Measurements from ENCODE around the gene CUEDC1. TPM values are rescaled to one million over a fixed set of nuclear protein-coding genes. Genes with fewer than 3 reads are reported as not detected.

The CUEDC1 gene
- total RNA-seq, 1 donor from 2014 or later: not detected

GRCh38 chr17:57862694-57863667 is 92.2 kb downstream of the CUEDC1 start:
- Mint-ChIP-seq H3K4me1 (ENCODE audit: low read depth) (peaks cover 18% of the 10 kb centered on the region), H3K4me3 (peak overlapping the region; percentile 11), H3K27me3 (ENCODE audit: insufficient read depth) (peaks cover 39% of the 10 kb centered on the region), H3K9me3 (no peaks in the 10 kb centered on the region), H3K36me3 (ENCODE audit: low read depth) (no peaks in the 10 kb centered on the region), H3K27ac (no peak overlapping the region)
- intact Hi-C loops (cut with micrococcal nuclease): no loop called here
- no peak for DNase-seq (ENCODE audit: low spot score)

- no peaks in the 10 kb centered on the region for H3K9me3 Mint-ChIP-seq
- no peaks in the 10 kb centered on the region for H3K36me3 Mint-ChIP-seq (ENCODE audit: low read depth)
- intact Hi-C loops (cut with micrococcal nuclease): no loop called here
- no peak overlapping the region for H3K27ac Mint-ChIP-seq
- H3K4me3 Mint-ChIP-seq: peak overlapping the region; percentile 7
- peaks cover 10% of the 10 kb centered on the region for H3K4me1 Mint-ChIP-seq (ENCODE audit: low read depth)
- H3K27me3 Mint-ChIP-seq (ENCODE audit: insufficient read depth): peaks cover 39% of the 10 kb centered on the region
- no peak for DNase-seq (ENCODE audit: low spot score)
Observed at GRCh38 chr17:57861790-57862693, 93.2 kb downstream of the CUEDC1 start.

GRCh38 chr17:57861000-57861789 is 94.0 kb downstream of the CUEDC1 start:
- no peaks in the 10 kb centered on the region for H3K9me3 Mint-ChIP-seq
- peak overlapping the region; percentile 73 for H3K4me3 Mint-ChIP-seq
- H3K27ac Mint-ChIP-seq: peak overlapping the region; percentile 40
- no peaks in the 10 kb centered on the region for H3K36me3 Mint-ChIP-seq (ENCODE audit: low read depth)
- H3K4me1 Mint-ChIP-seq (ENCODE audit: low read depth): peaks cover 10% of the 10 kb centered on the region
- H3K27me3 Mint-ChIP-seq (ENCODE audit: insufficient read depth): peaks cover 39% of the 10 kb centered on the region
- peak; percentile 7 for DNase-seq (ENCODE audit: low spot score)
- intact Hi-C loops (cut with micrococcal nuclease): no loop called here

GRCh38 chr17:57860414-57860999 is 94.7 kb downstream of the CUEDC1 start:
- Mint-ChIP-seq H3K4me3 (peak overlapping the region; percentile 73), H3K9me3 (no peaks in the 10 kb centered on the region), H3K36me3 (ENCODE audit: low read depth) (no peaks in the 10 kb centered on the region), H3K27me3 (ENCODE audit: insufficient read depth) (peaks cover 39% of the 10 kb centered on the region), H3K4me1 (ENCODE audit: low read depth) (peaks cover 10% of the 10 kb centered on the region), H3K27ac (no peak overlapping the region)
- no peak for DNase-seq (ENCODE audit: low spot score)
- intact Hi-C loops (cut with micrococcal nuclease): no loop called here

- Mint-ChIP-seq H3K27ac (no peak overlapping the region), H3K4me1 (ENCODE audit: low read depth) (peaks cover 10% of the 10 kb centered on the region), H3K27me3 (ENCODE audit: insufficient read depth) (peaks cover 35% of the 10 kb centered on the region), H3K36me3 (ENCODE audit: low read depth) (no peaks in the 10 kb centered on the region), H3K4me3 (no peak overlapping the region), H3K9me3 (no peaks in the 10 kb centered on the region)
- DNase-seq (ENCODE audit: low spot score): no peak
- intact Hi-C loops (cut with micrococcal nuclease): no loop called here
Observed at GRCh38 chr17:57859601-57860413, 95.4 kb downstream of the CUEDC1 start.

GRCh38 chr17:57858838-57859237 is 96.4 kb downstream of the CUEDC1 start:
- no peaks in the 10 kb centered on the region for H3K9me3 Mint-ChIP-seq
- intact Hi-C loops (cut with micrococcal nuclease): loop anchor here (1.0 kb wide), 3 partner anchors 136 to 254 kb away; no protein-coding TSS in a partner anchor
- no peaks in the 10 kb centered on the region for H3K36me3 Mint-ChIP-seq (ENCODE audit: low read depth)
- no peak overlapping the region for H3K4me3 Mint-ChIP-seq
- H3K4me1 Mint-ChIP-seq (ENCODE audit: low read depth): peaks cover 10% of the 10 kb centered on the region
- no peak for DNase-seq (ENCODE audit: low spot score)
- H3K27me3 Mint-ChIP-seq (ENCODE audit: insufficient read depth): peaks cover 30% of the 10 kb centered on the region
- no peak overlapping the region for H3K27ac Mint-ChIP-seq

- Mint-ChIP-seq H3K27ac (no peak overlapping the region), H3K27me3 (ENCODE audit: insufficient read depth) (peaks cover 26% of the 10 kb centered on the region)
- intact Hi-C loops (cut with micrococcal nuclease): no loop called here
Observed at GRCh38 chr17:57856792-57857620, 98.2 kb downstream of the CUEDC1 start.

GRCh38 chr17:57855391-57856035 is 99.7 kb downstream of the CUEDC1 start:
- intact Hi-C loops (cut with micrococcal nuclease): no loop called here
- H3K4me1 Mint-ChIP-seq (ENCODE audit: low read depth): peaks cover 8% of the 10 kb centered on the region
- peaks cover 17% of the 10 kb centered on the region for H3K27me3 Mint-ChIP-seq (ENCODE audit: insufficient read depth)
- no peaks in the 10 kb centered on the region for H3K36me3 Mint-ChIP-seq (ENCODE audit: low read depth)
- H3K27ac Mint-ChIP-seq: no peak overlapping the region
- DNase-seq (ENCODE audit: low spot score): no peak
- H3K9me3 Mint-ChIP-seq: no peaks in the 10 kb centered on the region
- no peak overlapping the region for H3K4me3 Mint-ChIP-seq

More at GRCh38 chr17:57856792-57857620, 98.2 kb downstream of the CUEDC1 start:
- H3K4me1 Mint-ChIP-seq (ENCODE audit: low read depth): peaks cover 10% of the 10 kb centered on the region
- H3K36me3 Mint-ChIP-seq (ENCODE audit: low read depth): no peaks in the 10 kb centered on the region
- DNase-seq (ENCODE audit: low spot score): no peak
- H3K4me3 Mint-ChIP-seq: no peak overlapping the region
- H3K9me3 Mint-ChIP-seq: no peaks in the 10 kb centered on the region

GRCh38 chr17:57853695-57854094 is 101.5 kb downstream of the CUEDC1 start:
- Mint-ChIP-seq H3K36me3 (ENCODE audit: low read depth) (peaks cover 11% of the 10 kb centered on the region), H3K27ac (no peak overlapping the region), H3K4me1 (ENCODE audit: low read depth) (peaks cover 18% of the 10 kb centered on the region), H3K9me3 (no peaks in the 10 kb centered on the region), H3K27me3 (ENCODE audit: insufficient read depth) (peaks cover 5% of the 10 kb centered on the region), H3K4me3 (no peak overlapping the region)
- no peak for DNase-seq (ENCODE audit: low spot score)
- intact Hi-C loops (cut with micrococcal nuclease): loop anchor here (5.0 kb wide), 2 partner anchors 499 to 1021 kb away; partner anchors contain the start of genes C17orf67, DGKE and SUPT4H1

GRCh38 chr17:57852955-57853328 is 102.3 kb downstream of the CUEDC1 start:
- Mint-ChIP-seq H3K9me3 (no peaks in the 10 kb centered on the region), H3K27ac (no peak overlapping the region), H3K27me3 (ENCODE audit: insufficient read depth) (no peaks in the 10 kb centered on the region), H3K36me3 (ENCODE audit: low read depth) (peaks cover 11% of the 10 kb centered on the region), H3K4me3 (no peak overlapping the region), H3K4me1 (ENCODE audit: low read depth) (peaks cover 18% of the 10 kb centered on the region)
- intact Hi-C loops (cut with micrococcal nuclease): loop anchor here (5.0 kb wide), 2 partner anchors 499 to 1021 kb away; partner anchors contain the start of genes C17orf67, DGKE and SUPT4H1
- no peak for DNase-seq (ENCODE audit: low spot score)
